Stimulated activated CD8-positive, alpha-beta memory T cell treated with anti-CD3 and anti-CD28 coated beads, Interleukin-4, amount 100 ng/mL, for 1 hour (primary cell): Measurements from ENCODE around the gene TAF9.
A peak's percentile ranks its signal among the peaks of the same experiment; 100 is the strongest.
"Not testable (repeated sequence)": the region's sequence is repeated elsewhere in the genome, so short reads cannot be mapped to it uniquely, and the experiment has no call there.

ENCODE experiments used
- DNase-seq, 2 donors: peaks; one replicate each; pipeline ENCODE4 v3.0.0-alpha.2; 2020; ENCODE audit warnings: low read depth in 2 of 2, low spot score in 1 of 2

Gene TAF9

GRCh38 chr5:69341520-69342161 is 27.7 kb downstream of the TAF9 start:
- DNase-seq: no peak

GRCh38 chr5:69335341-69335935 is 33.9 kb downstream of the TAF9 start:
- no peak for DNase-seq

GRCh38 chr5:69334793-69335268 is 34.5 kb downstream of the TAF9 start:
- peak in 1 of 2 donors; percentile 42 for DNase-seq

GRCh38 chr5:69333668-69334315 is 35.5 kb downstream of the TAF9 start:
- not testable (repeated sequence) for DNase-seq

GRCh38 chr5:69331528-69332445 is 37.5 kb downstream of the TAF9 start:
- no peak for DNase-seq

GRCh38 chr5:69329905-69330489 is 39.3 kb downstream of the TAF9 start:
- DNase-seq: no peak

- DNase-seq: no peak
These were observed 43.0 kb downstream of the TAF9 start for GRCh38 chr5:69326365-69326764.

- no peak for DNase-seq
These were observed 51.9 kb downstream of the TAF9 start for GRCh38 chr5:69317391-69317790.

- DNase-seq: no peak
These were observed 53.3 kb downstream of the TAF9 start for GRCh38 chr5:69315972-69316371.
